GM23338 (cell line): ENCODE results near the gene NSD2. TPM values are rescaled to one million over a fixed set of nuclear protein-coding genes. Genes with fewer than 3 reads are reported as not detected.

Experiments used
- ATAC-seq: fragments of 200-7000 bp; cut with Tn5 transposase; 3 replicates; pipeline ENCODE4 v1.9.1; 2020
- DNase-seq: peaks from one replicate; pipeline ENCODE4 v3.0.0-alpha.2; 2015; ENCODE audit warnings: low spot score
- H2AFZ ChIP-seq: fragments of 200-600 bp; sonication (generic); 2 replicates; pipeline ENCODE4 v1.8.0; 2016; ENCODE audit warnings: antibody characterized with exemption, mild to moderate bottlenecking, moderate library complexity
- H3F3A ChIP-seq: fragments of 200-600 bp; sonication (generic); replicated peaks from 2 replicates; pipeline ENCODE4 v1.8.0; 2017; ENCODE audit warnings: antibody characterized with exemption, mixed run types, low read depth
- H3K27ac ChIP-seq: fragments of 200-600 bp; sonication (generic); 2 replicates; pipeline ENCODE4 v1.6.1; 2016; ENCODE audit warnings: low read depth
- H3K27me3 ChIP-seq: fragments of 200-600 bp; sonication (generic); 2 replicates; pipeline ENCODE4 v1.8.0; 2016; ENCODE audit warnings: mild to moderate bottlenecking, mixed run types, moderate library complexity; ENCODE audit not compliant: insufficient read depth
- H3K36me3 ChIP-seq: fragments of 200-600 bp; sonication (generic); 2 replicates; pipeline ENCODE4 v1.8.0; 2016; ENCODE audit warnings: mild to moderate bottlenecking; ENCODE audit not compliant: insufficient read depth
- H3K4me1 ChIP-seq: fragments of 200-600 bp; sonication (generic); 2 replicates; pipeline ENCODE4 v1.8.0; 2016; ENCODE audit warnings: mild to moderate bottlenecking, moderate library complexity; ENCODE audit not compliant: insufficient read depth
- H3K4me2 ChIP-seq: fragments of 200-600 bp; sonication (generic); 2 replicates; pipeline ENCODE4 v1.7.1; 2017; ENCODE audit warnings: mixed run types
- H3K4me3 ChIP-seq: fragments of 200-600 bp; sonication (generic); 2 replicates; pipeline ENCODE4 v1.6.1; 2016; ENCODE audit warnings: mixed run types
- H3K79me2 ChIP-seq: fragments of 200-600 bp; sonication (generic); replicated peaks from 2 replicates; pipeline ENCODE4 v1.8.0; 2017; ENCODE audit warnings: mild to moderate bottlenecking; ENCODE audit not compliant: insufficient read depth
- H3K9me2 ChIP-seq: fragments of 200-600 bp; sonication (generic); 2 replicates; pipeline ENCODE4 v1.8.0; 2017; ENCODE audit not compliant: insufficient read depth
- H4K20me1 ChIP-seq: fragments of 200-600 bp; sonication (generic); replicated peaks from 2 replicates; pipeline ENCODE4 v1.8.0; 2017; ENCODE audit warnings: mild to moderate bottlenecking; ENCODE audit not compliant: insufficient read depth
- H3K27ac Mint-ChIP-seq: 2 replicates; pipeline ENCODE4 v1.8.0; 2020; ENCODE audit warnings: inconsistent platforms, mild to moderate bottlenecking, moderate library complexity, mixed read lengths
- H3K27me3 Mint-ChIP-seq: 3 replicates; pipeline ENCODE4 v1.8.0; 2022; ENCODE audit warnings: low read depth, mild to moderate bottlenecking, moderate library complexity, mixed read lengths, inconsistent platforms; ENCODE audit not compliant: insufficient read depth, poor library complexity
- H3K36me3 Mint-ChIP-seq: 3 replicates; pipeline ENCODE4 v1.8.0; 2021; ENCODE audit warnings: low read depth, mild to moderate bottlenecking, inconsistent platforms, moderate library complexity, mixed read lengths
- H3K4me1 Mint-ChIP-seq: 3 replicates; pipeline ENCODE4 v1.8.0; 2020; ENCODE audit warnings: mild to moderate bottlenecking, inconsistent platforms, mixed read lengths
- H3K4me3 Mint-ChIP-seq: 3 replicates; pipeline ENCODE4 v1.8.0; 2021; ENCODE audit warnings: moderate library complexity, mild to moderate bottlenecking, inconsistent platforms, mixed read lengths
- H3K9me3 Mint-ChIP-seq: 3 replicates; pipeline ENCODE4 v1.8.0; 2020; ENCODE audit warnings: moderate library complexity, mild to moderate bottlenecking, inconsistent platforms, mixed read lengths
- CREB1 ChIP-seq: fragments of 250-450 bp; sonication (Bioruptor Pico); IDR thresholded peaks from 2 replicates; pipeline ENCODE4 v1.5.0; 2020; ENCODE audit warnings: low read depth, mild to moderate bottlenecking, moderate library complexity
- EZH2 ChIP-seq: fragments of 200-600 bp; sonication (generic); IDR thresholded peaks from one replicate; pipeline ENCODE4 v1.8.0; 2017; ENCODE audit warnings: antibody characterized with exemption, mild to moderate bottlenecking, low read depth; ENCODE audit not compliant: unreplicated experiment
- EZH2phosphoT487 ChIP-seq: fragments of 200-600 bp; sonication (generic); IDR thresholded peaks from one replicate; pipeline ENCODE4 v1.8.1; 2018; ENCODE audit warnings: antibody characterized with exemption; ENCODE audit not compliant: unreplicated experiment
- JUNB ChIP-seq: IDR thresholded peaks from one replicate; pipeline ENCODE4 v1.6.1; 2016; ENCODE audit warnings: antibody characterized with exemption; ENCODE audit not compliant: unreplicated experiment
- NANOG ChIP-seq: IDR thresholded peaks from 2 replicates; pipeline ENCODE4 v1.6.1; 2016; ENCODE audit warnings: antibody characterized with exemption, borderline replicate concordance
- POLR2AphosphoS5 ChIP-seq: IDR thresholded peaks from 2 replicates; pipeline ENCODE4 v1.6.1; 2016; ENCODE audit warnings: antibody characterized with exemption, low read depth
- STAT1 ChIP-seq: IDR thresholded peaks from one replicate; pipeline ENCODE4 v1.6.1; 2016; ENCODE audit warnings: antibody characterized with exemption; ENCODE audit not compliant: unreplicated experiment
- ZNF114 ChIP-seq: fragments of 250-450 bp; sonication (Bioruptor Pico); IDR thresholded peaks from 2 replicates; pipeline ENCODE4 v1.5.0; 2020; ENCODE audit warnings: mild to moderate bottlenecking, moderate library complexity
- ZNF331 ChIP-seq: fragments of 250-450 bp; sonication (Bioruptor Pico); IDR thresholded peaks from 2 replicates; pipeline ENCODE4 v1.5.0; 2020; ENCODE audit warnings: low read depth, mild to moderate bottlenecking, moderate library complexity
- polyA plus RNA-seq: library from polyadenylated mRNA; unstranded; fragments of >200 nt; fragmentation: Nextera tagmentation; extraction: Ambion mirVana; gene quantifications from 2 replicates; pipeline ENCODE4 v1.2.1, GENCODE V29; 2016
- total RNA-seq: library from RNA; depleted of rRNA; stranded (reverse); fragments of >200 nt; shearing (Covaris generic); gene quantifications from 2 replicates; pipeline ENCODE4 v1.2.3, GENCODE V29; 2014
- TF ChIP-seq, protein P1 (sequence below), 2 experiments: fragments of 200-600 bp in 1 of 2; sonication (generic) in 1 of 2; conservative IDR thresholded peaks; 2 replicates each; pipeline versions ENCODE4 v1.5.1 to v1.6.1; 2016 to 2017; ENCODE audit warnings: antibody characterized with exemption in 2 of 2, low read depth in 2 of 2, mild to moderate bottlenecking in 2 of 2, moderate library complexity in 1 of 2
- TF ChIP-seq, protein P2 (sequence below): fragments of 250-450 bp; sonication (Bioruptor Pico); IDR thresholded peaks from 2 replicates; pipeline ENCODE4 v1.5.0; 2020; ENCODE audit warnings: mild to moderate bottlenecking, moderate library complexity
- TF ChIP-seq, protein P3 (sequence below): IDR thresholded peaks from 2 replicates; pipeline ENCODE4 v1.6.1; 2016; ENCODE audit warnings: antibody characterized with exemption
- TF ChIP-seq, protein P4 (sequence below): IDR thresholded peaks from one replicate; pipeline ENCODE4 v1.6.1; 2018; ENCODE audit warnings: antibody characterized with exemption; ENCODE audit not compliant: unreplicated experiment

The NSD2 gene
- total and polyA plus RNA-seq, 2 experiments from 2014 or later: 33.5 to 84.4 TPM

DNA sequence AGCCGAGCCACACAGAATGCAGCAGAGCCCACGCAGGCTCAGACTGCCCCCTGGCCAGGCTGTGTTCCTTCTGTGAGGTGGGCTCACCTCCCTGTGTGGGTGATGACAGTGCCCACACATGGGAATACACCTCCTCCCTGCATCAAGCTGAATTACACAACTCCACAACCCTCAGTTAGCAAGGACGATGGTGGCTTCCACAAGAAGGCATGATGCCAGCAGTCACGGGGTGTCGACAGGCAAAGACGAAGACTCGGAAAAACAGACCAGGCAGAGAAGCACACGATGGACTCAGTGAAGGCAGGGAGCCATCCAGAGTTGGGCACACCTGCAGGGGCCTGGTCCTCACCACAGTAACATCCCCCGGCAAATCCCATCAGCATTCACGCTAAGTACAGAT is 27.3 kb upstream of the NSD2 start:
- Histone ChIP-seq H3K27me3 (no peaks in the 10 kb centered on the region), H4K20me1 (peaks cover 13% of the 10 kb centered on the region), H3K79me2 (peaks cover 5% of the 10 kb centered on the region; the same call in 1 of the 2 replicates), H3K4me2 (no peak overlapping the region), H3K27ac (no peak overlapping the region), H3K4me1 (no peaks in the 10 kb centered on the region), H3K9me2 (no peaks in the 10 kb centered on the region), H2AFZ (no peak overlapping the region), H3K4me3 (no peak overlapping the region), H3K36me3 (peaks cover 17% of the 10 kb centered on the region), H3F3A (no peaks in the 10 kb centered on the region)
- no peak for DNase-seq
- Mint-ChIP-seq H3K4me1 (no peaks in the 10 kb centered on the region), H3K27me3 (peaks cover 4% of the 10 kb centered on the region), H3K9me3 (no peaks in the 10 kb centered on the region), H3K4me3 (no peak overlapping the region), H3K27ac (no peak overlapping the region), H3K36me3 (peaks cover 52% of the 10 kb centered on the region)
- no peak for ATAC-seq
- TF ChIP-seq ZNF331: no peak
- no peak for TF ChIP-seq POLR2AphosphoS5
- TF ChIP-seq STAT1: no peak
- no peak for TF ChIP-seq NANOG
- TF ChIP-seq CREB1 (CRISPR knock-in tag): no peak
- TF ChIP-seq, protein P1, sequence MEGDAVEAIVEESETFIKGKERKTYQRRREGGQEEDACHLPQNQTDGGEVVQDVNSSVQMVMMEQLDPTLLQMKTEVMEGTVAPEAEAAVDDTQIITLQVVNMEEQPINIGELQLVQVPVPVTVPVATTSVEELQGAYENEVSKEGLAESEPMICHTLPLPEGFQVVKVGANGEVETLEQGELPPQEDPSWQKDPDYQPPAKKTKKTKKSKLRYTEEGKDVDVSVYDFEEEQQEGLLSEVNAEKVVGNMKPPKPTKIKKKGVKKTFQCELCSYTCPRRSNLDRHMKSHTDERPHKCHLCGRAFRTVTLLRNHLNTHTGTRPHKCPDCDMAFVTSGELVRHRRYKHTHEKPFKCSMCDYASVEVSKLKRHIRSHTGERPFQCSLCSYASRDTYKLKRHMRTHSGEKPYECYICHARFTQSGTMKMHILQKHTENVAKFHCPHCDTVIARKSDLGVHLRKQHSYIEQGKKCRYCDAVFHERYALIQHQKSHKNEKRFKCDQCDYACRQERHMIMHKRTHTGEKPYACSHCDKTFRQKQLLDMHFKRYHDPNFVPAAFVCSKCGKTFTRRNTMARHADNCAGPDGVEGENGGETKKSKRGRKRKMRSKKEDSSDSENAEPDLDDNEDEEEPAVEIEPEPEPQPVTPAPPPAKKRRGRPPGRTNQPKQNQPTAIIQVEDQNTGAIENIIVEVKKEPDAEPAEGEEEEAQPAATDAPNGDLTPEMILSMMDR (conservative IDR thresholded peaks at IDR 0.05; ENCODE audit: low read depth in 2 of 2): no peak
- no peak for TF ChIP-seq ZNF114 (CRISPR knock-in tag)
- no peak for TF ChIP-seq EZH2phosphoT487
- no peak for TF ChIP-seq EZH2
- no peak for TF ChIP-seq JUNB
- TF ChIP-seq, protein P2, sequence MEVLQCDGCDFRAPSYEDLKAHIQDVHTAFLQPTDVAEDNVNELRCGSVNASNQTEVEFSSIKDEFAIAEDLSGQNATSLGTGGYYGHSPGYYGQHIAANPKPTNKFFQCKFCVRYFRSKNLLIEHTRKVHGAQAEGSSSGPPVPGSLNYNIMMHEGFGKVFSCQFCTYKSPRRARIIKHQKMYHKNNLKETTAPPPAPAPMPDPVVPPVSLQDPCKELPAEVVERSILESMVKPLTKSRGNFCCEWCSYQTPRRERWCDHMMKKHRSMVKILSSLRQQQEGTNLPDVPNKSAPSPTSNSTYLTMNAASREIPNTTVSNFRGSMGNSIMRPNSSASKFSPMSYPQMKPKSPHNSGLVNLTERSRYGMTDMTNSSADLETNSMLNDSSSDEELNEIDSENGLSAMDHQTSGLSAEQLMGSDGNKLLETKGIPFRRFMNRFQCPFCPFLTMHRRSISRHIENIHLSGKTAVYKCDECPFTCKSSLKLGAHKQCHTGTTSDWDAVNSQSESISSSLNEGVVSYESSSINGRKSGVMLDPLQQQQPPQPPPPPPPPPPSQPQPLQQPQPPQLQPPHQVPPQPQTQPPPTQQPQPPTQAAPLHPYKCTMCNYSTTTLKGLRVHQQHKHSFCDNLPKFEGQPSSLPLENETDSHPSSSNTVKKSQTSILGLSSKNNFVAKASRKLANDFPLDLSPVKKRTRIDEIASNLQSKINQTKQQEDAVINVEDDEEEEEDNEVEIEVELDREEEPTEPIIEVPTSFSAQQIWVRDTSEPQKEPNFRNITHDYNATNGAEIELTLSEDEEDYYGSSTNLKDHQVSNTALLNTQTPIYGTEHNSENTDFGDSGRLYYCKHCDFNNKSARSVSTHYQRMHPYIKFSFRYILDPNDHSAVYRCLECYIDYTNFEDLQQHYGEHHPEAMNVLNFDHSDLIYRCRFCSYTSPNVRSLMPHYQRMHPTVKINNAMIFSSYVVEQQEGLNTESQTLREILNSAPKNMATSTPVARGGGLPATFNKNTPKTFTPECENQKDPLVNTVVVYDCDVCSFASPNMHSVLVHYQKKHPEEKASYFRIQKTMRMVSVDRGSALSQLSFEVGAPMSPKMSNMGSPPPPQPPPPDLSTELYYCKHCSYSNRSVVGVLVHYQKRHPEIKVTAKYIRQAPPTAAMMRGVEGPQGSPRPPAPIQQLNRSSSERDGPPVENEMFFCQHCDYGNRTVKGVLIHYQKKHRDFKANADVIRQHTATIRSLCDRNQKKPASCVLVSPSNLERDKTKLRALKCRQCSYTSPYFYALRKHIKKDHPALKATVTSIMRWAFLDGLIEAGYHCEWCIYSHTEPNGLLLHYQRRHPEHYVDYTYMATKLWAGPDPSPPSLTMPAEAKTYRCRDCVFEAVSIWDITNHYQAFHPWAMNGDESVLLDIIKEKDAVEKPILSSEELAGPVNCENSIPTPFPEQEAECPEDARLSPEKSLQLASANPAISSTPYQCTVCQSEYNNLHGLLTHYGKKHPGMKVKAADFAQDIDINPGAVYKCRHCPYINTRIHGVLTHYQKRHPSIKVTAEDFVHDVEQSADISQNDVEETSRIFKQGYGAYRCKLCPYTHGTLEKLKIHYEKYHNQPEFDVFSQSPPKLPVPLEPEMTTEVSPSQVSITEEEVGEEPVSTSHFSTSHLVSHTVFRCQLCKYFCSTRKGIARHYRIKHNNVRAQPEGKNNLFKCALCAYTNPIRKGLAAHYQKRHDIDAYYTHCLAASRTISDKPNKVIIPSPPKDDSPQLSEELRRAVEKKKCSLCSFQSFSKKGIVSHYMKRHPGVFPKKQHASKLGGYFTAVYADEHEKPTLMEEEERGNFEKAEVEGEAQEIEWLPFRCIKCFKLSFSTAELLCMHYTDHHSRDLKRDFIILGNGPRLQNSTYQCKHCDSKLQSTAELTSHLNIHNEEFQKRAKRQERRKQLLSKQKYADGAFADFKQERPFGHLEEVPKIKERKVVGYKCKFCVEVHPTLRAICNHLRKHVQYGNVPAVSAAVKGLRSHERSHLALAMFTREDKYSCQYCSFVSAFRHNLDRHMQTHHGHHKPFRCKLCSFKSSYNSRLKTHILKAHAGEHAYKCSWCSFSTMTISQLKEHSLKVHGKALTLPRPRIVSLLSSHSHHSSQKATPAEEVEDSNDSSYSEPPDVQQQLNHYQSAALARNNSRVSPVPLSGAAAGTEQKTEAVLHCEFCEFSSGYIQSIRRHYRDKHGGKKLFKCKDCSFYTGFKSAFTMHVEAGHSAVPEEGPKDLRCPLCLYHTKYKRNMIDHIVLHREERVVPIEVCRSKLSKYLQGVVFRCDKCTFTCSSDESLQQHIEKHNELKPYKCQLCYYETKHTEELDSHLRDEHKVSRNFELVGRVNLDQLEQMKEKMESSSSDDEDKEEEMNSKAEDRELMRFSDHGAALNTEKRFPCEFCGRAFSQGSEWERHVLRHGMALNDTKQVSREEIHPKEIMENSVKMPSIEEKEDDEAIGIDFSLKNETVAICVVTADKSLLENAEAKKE (CRISPR knock-in tag): no peak
- TF ChIP-seq, protein P3, sequence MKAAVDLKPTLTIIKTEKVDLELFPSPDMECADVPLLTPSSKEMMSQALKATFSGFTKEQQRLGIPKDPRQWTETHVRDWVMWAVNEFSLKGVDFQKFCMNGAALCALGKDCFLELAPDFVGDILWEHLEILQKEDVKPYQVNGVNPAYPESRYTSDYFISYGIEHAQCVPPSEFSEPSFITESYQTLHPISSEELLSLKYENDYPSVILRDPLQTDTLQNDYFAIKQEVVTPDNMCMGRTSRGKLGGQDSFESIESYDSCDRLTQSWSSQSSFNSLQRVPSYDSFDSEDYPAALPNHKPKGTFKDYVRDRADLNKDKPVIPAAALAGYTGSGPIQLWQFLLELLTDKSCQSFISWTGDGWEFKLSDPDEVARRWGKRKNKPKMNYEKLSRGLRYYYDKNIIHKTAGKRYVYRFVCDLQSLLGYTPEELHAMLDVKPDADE: no peak
- TF ChIP-seq, protein P4, sequence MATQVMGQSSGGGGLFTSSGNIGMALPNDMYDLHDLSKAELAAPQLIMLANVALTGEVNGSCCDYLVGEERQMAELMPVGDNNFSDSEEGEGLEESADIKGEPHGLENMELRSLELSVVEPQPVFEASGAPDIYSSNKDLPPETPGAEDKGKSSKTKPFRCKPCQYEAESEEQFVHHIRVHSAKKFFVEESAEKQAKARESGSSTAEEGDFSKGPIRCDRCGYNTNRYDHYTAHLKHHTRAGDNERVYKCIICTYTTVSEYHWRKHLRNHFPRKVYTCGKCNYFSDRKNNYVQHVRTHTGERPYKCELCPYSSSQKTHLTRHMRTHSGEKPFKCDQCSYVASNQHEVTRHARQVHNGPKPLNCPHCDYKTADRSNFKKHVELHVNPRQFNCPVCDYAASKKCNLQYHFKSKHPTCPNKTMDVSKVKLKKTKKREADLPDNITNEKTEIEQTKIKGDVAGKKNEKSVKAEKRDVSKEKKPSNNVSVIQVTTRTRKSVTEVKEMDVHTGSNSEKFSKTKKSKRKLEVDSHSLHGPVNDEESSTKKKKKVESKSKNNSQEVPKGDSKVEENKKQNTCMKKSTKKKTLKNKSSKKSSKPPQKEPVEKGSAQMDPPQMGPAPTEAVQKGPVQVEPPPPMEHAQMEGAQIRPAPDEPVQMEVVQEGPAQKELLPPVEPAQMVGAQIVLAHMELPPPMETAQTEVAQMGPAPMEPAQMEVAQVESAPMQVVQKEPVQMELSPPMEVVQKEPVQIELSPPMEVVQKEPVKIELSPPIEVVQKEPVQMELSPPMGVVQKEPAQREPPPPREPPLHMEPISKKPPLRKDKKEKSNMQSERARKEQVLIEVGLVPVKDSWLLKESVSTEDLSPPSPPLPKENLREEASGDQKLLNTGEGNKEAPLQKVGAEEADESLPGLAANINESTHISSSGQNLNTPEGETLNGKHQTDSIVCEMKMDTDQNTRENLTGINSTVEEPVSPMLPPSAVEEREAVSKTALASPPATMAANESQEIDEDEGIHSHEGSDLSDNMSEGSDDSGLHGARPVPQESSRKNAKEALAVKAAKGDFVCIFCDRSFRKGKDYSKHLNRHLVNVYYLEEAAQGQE: no peak
